ENCODE results near the gene MCM5. TPM values are rescaled to one million over a fixed set of nuclear protein-coding genes. Genes with fewer than 3 reads are reported as not detected.
A peak's percentile ranks its signal among the peaks of the same experiment; 100 is the strongest.
"Not testable (repeated sequence)": the region's sequence is repeated elsewhere in the genome, so short reads cannot be mapped to it uniquely, and the experiment has no call there.

The MCM5 gene
- total RNA-seq, 1 experiment from 2014 or later: 112 TPM

- ATAC-seq (no peak), DNase-seq (peak; percentile 32)
- H3K4me2 ChIP-seq (ENCODE audit: low read length): no peak overlapping the region
Observed at GRCh38 chr22:35437049-35437448, 37.1 kb downstream of the MCM5 start.

GRCh38 chr22:35438673-35439364 lies 38.9 kb downstream of the MCM5 start:
- H3K9me2 ChIP-seq (replicated peaks; ENCODE audit: low read length); intact Hi-C loops (cut with micrococcal nuclease); H3K27ac ChIP-seq (ENCODE audit: low read length); H4K20me1 ChIP-seq (ENCODE audit: low read length); H3K4me2 ChIP-seq (ENCODE audit: low read length); H3K4me1 ChIP-seq (ENCODE audit: insufficient read depth, low read length); CTCF ChIA-PET; H3K9ac ChIP-seq (ENCODE audit: low read length); H3K36me3 ChIP-seq (ENCODE audit: low read depth, low read length); BruUV-seq (replicated peaks); H3K27me3 ChIP-seq (ENCODE audit: low read length); H3K79me2 ChIP-seq (ENCODE audit: low read length); H3F3A ChIP-seq (ENCODE audit: low read length, unreplicated experiment); POLR2A ChIA-PET (ENCODE audit: unreplicated experiment); H3K9me3 ChIP-seq (ENCODE audit: low read length); H2AFZ ChIP-seq (ENCODE audit: low read length); H3K4me3 ChIP-seq (ENCODE audit: low read length); ATAC-seq; DNase-seq: not testable (repeated sequence)

More at GRCh38 chr22:35437049-35437448, 37.1 kb downstream of the MCM5 start:
- Histone ChIP-seq H3F3A (ENCODE audit: low read length, unreplicated experiment) (no peaks in the 10 kb centered on the region), H2AFZ (ENCODE audit: low read length) (no peak overlapping the region), H3K4me1 (ENCODE audit: insufficient read depth, low read length) (no peaks in the 10 kb centered on the region), H3K9me3 (ENCODE audit: low read length) (no peaks in the 10 kb centered on the region), H3K9ac (ENCODE audit: low read length) (no peak overlapping the region), H3K27ac (ENCODE audit: low read length) (no peak overlapping the region), H3K27me3 (ENCODE audit: low read length) (no peaks in the 10 kb centered on the region), H3K36me3 (ENCODE audit: low read depth, low read length) (peaks cover 22% of the 10 kb centered on the region), H3K4me3 (ENCODE audit: low read length) (no peak overlapping the region), H4K20me1 (ENCODE audit: low read length) (no peaks in the 10 kb centered on the region), H3K9me2 (replicated peaks; ENCODE audit: low read length) (no peaks in the 10 kb centered on the region), H3K79me2 (ENCODE audit: low read length) (no peaks in the 10 kb centered on the region)
- POLR2A ChIA-PET (ENCODE audit: unreplicated experiment): no interaction called here
- BruUV-seq (replicated peaks): no TSS peak
- CTCF ChIA-PET: no interaction called here
- TF ChIP-seq EZH2phosphoT487 (IDR thresholded peaks at IDR 0.05; ENCODE audit: borderline replicate concordance, low read length): no peak
- intact Hi-C loops (cut with micrococcal nuclease): no loop called here

- no peaks in the 10 kb centered on the region for H3K79me2 ChIP-seq (ENCODE audit: low read length)
- no peak for ATAC-seq
- BruUV-seq (replicated peaks): no TSS peak
- no peak for TF ChIP-seq CTCF (conservative IDR thresholded peaks at IDR 0.05; ENCODE audit: low read depth, low read length)
- no peak for TF ChIP-seq EZH2 (IDR thresholded peaks at IDR 0.05; ENCODE audit: low read length, unreplicated experiment)
- TF ChIP-seq EZH2phosphoT487 (IDR thresholded peaks at IDR 0.05; ENCODE audit: borderline replicate concordance, low read length): no peak
- POLR2A ChIA-PET (ENCODE audit: unreplicated experiment): no interaction called here
- H3K9ac ChIP-seq (ENCODE audit: low read length): no peak overlapping the region
- no peaks in the 10 kb centered on the region for H3K27me3 ChIP-seq (ENCODE audit: low read length)
- no peak overlapping the region for H2AFZ ChIP-seq (ENCODE audit: low read length)
- H3K4me3 ChIP-seq (ENCODE audit: low read length): no peak overlapping the region
- H3K4me2 ChIP-seq (ENCODE audit: low read length): no peak overlapping the region
- no peaks in the 10 kb centered on the region for H3K4me1 ChIP-seq (ENCODE audit: insufficient read depth, low read length)
- no peaks in the 10 kb centered on the region for H3F3A ChIP-seq (ENCODE audit: low read length, unreplicated experiment)
- intact Hi-C loops (cut with micrococcal nuclease): no loop called here
- no peak for DNase-seq
- no peaks in the 10 kb centered on the region for H4K20me1 ChIP-seq (ENCODE audit: low read length)
- CTCF ChIA-PET: no interaction called here
- H3K36me3 ChIP-seq (ENCODE audit: low read depth, low read length): no peaks in the 10 kb centered on the region
- no peaks in the 10 kb centered on the region for H3K9me2 ChIP-seq (replicated peaks; ENCODE audit: low read length)
- no peaks in the 10 kb centered on the region for H3K9me3 ChIP-seq (ENCODE audit: low read length)
- no peak overlapping the region for H3K27ac ChIP-seq (ENCODE audit: low read length)
Observed at GRCh38 chr22:35439365-35439717, 39.4 kb downstream of the MCM5 start.

GRCh38 chr22:35440129-35440528 lies 40.2 kb downstream of the MCM5 start:
- no TSS peak for BruUV-seq (replicated peaks)
- no peaks in the 10 kb centered on the region for H3K36me3 ChIP-seq (ENCODE audit: low read depth, low read length)
- no peaks in the 10 kb centered on the region for H3K9me3 ChIP-seq (ENCODE audit: low read length)
- no peak overlapping the region for H2AFZ ChIP-seq (ENCODE audit: low read length)
- POLR2A ChIA-PET (ENCODE audit: unreplicated experiment): no interaction called here
- no peaks in the 10 kb centered on the region for H3K4me1 ChIP-seq (ENCODE audit: insufficient read depth, low read length)
- no peak overlapping the region for H3K4me2 ChIP-seq (ENCODE audit: low read length)
- no peaks in the 10 kb centered on the region for H3K27me3 ChIP-seq (ENCODE audit: low read length)
- no peak overlapping the region for H3K4me3 ChIP-seq (ENCODE audit: low read length)
- ATAC-seq (no peak), DNase-seq (no peak)
- no peaks in the 10 kb centered on the region for H3F3A ChIP-seq (ENCODE audit: low read length, unreplicated experiment)
- no peak for TF ChIP-seq EZH2 (IDR thresholded peaks at IDR 0.05; ENCODE audit: low read length, unreplicated experiment)
- no peak for TF ChIP-seq EZH2phosphoT487 (IDR thresholded peaks at IDR 0.05; ENCODE audit: borderline replicate concordance, low read length)
- TF ChIP-seq CTCF (conservative IDR thresholded peaks at IDR 0.05; ENCODE audit: low read depth, low read length): no peak
- H3K9ac ChIP-seq (ENCODE audit: low read length): no peak overlapping the region
- intact Hi-C loops (cut with micrococcal nuclease): no loop called here
- no peaks in the 10 kb centered on the region for H3K9me2 ChIP-seq (replicated peaks; ENCODE audit: low read length)
- H4K20me1 ChIP-seq (ENCODE audit: low read length): no peaks in the 10 kb centered on the region
- H3K79me2 ChIP-seq (ENCODE audit: low read length): no peaks in the 10 kb centered on the region
- CTCF ChIA-PET: no interaction called here
- H3K27ac ChIP-seq (ENCODE audit: low read length): no peak overlapping the region

Data from PC-3 (cell line).